Upper lobe of left lung (tissue), 4 donors: ENCODE data around the gene KCNQ4.

ENCODE experiments used
- EP300 ChIP-seq, 4 donors: sonication (generic); formaldehyde crosslinking; IDR thresholded peaks; one replicate each; pipeline ENCODE4 v1.5.1; 2017; ENCODE audit warnings: antibody characterized with exemption in 4 of 4, control low read depth in 2 of 4
- POLR2A ChIP-seq, 4 donors: fragments of 450-650 bp; IDR thresholded peaks; one replicate each; pipeline ENCODE4 v1.5.1; 2016 to 2017; ENCODE audit warnings: antibody characterized with exemption in 4 of 4, mild to moderate bottlenecking in 2 of 4
- POLR2AphosphoS5 ChIP-seq, 2 donors: sonication (generic); formaldehyde crosslinking; IDR thresholded peaks; one replicate each; pipeline ENCODE4 v1.5.1; 2017; ENCODE audit warnings: antibody characterized with exemption in 2 of 2
- TF ChIP-seq, protein P1 (sequence below), 6 experiments: fragments of 450-650 bp in 4 of 6; fragments of 200-600 bp in 2 of 6; sonication (generic) in 2 of 6; IDR thresholded peaks; one replicate each; pipeline ENCODE4 v1.5.1; 2016 to 2019; ENCODE audit warnings: antibody characterized with exemption in 6 of 6

DNA sequence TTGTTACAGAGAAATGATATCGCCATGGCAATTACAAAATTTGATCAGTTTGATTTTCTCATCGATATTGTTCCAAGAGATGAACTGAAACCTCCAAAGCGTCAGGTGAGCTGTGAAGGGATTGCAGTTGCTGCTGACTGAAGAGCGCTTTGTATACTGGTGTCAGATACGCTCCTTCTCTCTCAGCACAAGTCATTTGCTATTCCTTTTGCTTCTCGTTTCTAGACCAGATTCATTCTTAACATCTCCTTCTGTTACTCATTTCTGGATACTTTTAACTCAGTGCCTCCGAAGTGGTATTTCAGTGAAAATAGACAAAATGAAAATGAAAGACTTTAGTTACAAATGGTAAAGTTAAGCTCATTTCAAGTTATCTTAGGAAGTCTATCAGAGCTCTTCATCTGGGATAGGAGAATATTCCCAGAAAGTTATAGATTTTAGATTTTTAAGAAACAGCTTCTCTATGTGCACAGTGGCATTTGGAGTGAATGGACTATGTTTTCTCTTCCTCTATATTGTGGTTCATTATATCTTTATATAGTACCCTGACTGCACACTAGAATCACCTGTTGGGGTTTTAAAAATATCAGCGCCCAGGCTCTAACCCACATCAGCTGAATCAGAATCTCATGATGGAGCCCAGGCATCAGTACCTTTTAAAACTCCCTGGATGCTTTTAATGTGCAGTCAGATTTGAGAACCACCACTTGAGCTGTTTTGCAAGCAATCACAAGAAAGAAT lies 30.3 kb upstream of the KCNQ4 start:
- TF ChIP-seq, protein P1, sequence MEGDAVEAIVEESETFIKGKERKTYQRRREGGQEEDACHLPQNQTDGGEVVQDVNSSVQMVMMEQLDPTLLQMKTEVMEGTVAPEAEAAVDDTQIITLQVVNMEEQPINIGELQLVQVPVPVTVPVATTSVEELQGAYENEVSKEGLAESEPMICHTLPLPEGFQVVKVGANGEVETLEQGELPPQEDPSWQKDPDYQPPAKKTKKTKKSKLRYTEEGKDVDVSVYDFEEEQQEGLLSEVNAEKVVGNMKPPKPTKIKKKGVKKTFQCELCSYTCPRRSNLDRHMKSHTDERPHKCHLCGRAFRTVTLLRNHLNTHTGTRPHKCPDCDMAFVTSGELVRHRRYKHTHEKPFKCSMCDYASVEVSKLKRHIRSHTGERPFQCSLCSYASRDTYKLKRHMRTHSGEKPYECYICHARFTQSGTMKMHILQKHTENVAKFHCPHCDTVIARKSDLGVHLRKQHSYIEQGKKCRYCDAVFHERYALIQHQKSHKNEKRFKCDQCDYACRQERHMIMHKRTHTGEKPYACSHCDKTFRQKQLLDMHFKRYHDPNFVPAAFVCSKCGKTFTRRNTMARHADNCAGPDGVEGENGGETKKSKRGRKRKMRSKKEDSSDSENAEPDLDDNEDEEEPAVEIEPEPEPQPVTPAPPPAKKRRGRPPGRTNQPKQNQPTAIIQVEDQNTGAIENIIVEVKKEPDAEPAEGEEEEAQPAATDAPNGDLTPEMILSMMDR (IDR thresholded peaks at IDR 0.05) = no peak
- TF ChIP-seq POLR2A (IDR thresholded peaks at IDR 0.05) (no peak), POLR2AphosphoS5 (IDR thresholded peaks at IDR 0.05) (no peak), EP300 (IDR thresholded peaks at IDR 0.05) (no peak)
